Thyroid gland (tissue), 4 donors: ENCODE results near the gene NUP43. TPM values are rescaled to one million over a fixed set of nuclear protein-coding genes. Genes with fewer than 3 reads are reported as not detected.
"Not testable (repeated sequence)": the region's sequence is repeated elsewhere in the genome, so short reads cannot be mapped to it uniquely, and the experiment has no call there.

Experiments used
- DNase-seq, 2 donors: peaks; one replicate each; pipeline ENCODE4 v3.0.0-alpha.2; 2019
- H3K27ac ChIP-seq, 3 donors: fragments of 200-600 bp; sonication (generic); 1 replicate in 2 of 3; 2 replicates in 1 of 3; pipeline ENCODE4 v1.5.1; 2016 to 2019; ENCODE audit warnings: mild to moderate bottlenecking in 1 of 3, moderate library complexity in 1 of 3
- H3K27me3 ChIP-seq: fragments of 200-600 bp; sonication (generic); one replicate; pipeline ENCODE4 v1.5.1; 2019
- H3K36me3 ChIP-seq, 2 donors: fragments of 200-600 bp; sonication (generic); one replicate each; pipeline ENCODE4 v1.5.1; 2016 to 2019
- H3K4me1 ChIP-seq, 2 donors: fragments of 200-600 bp; sonication (generic); one replicate each; pipeline ENCODE4 v1.5.1; 2017 to 2019
- H3K4me3 ChIP-seq, 3 donors: fragments of 200-600 bp; sonication (generic); replicated peaks in 1 of 3; 1 replicate in 2 of 3; 2 replicates in 1 of 3; pipeline ENCODE4 v1.5.1; 2016; ENCODE audit warnings: mild to moderate bottlenecking in 1 of 3
- H3K9me3 ChIP-seq: fragments of 200-600 bp; sonication (generic); one replicate; pipeline ENCODE4 v1.5.1; 2017
- CTCF ChIP-seq, 6 experiments: fragments of 200-600 bp in 3 of 6; fragments of 450-650 bp in 3 of 6; sonication (generic) in 3 of 6; IDR thresholded peaks; one replicate each; pipeline ENCODE4 v1.5.1; 2016 to 2019; ENCODE audit warnings: antibody characterized with exemption in 6 of 6, mild to moderate bottlenecking in 2 of 6, inconsistent platforms in 1 of 6, moderate library complexity in 1 of 6
- POLR2A ChIP-seq, 2 donors: fragments of 450-650 bp; IDR thresholded peaks; one replicate each; pipeline ENCODE4 v1.6.1; 2017; ENCODE audit warnings: antibody characterized with exemption in 2 of 2, mild to moderate bottlenecking in 2 of 2, moderate library complexity in 1 of 2
- WGBS, 2 donors: methylation state at CpG; one replicate each; pipeline ENCODE4 v1.1.5; 2017; 5-methylcytosine and 5-hydroxymethylcytosine counted together
- intact Hi-C: fragments of 100-400 bp; cut with DNase I; formaldehyde crosslinking; loops from one replicate; pipeline ENCODE4 v1.15.1; 2023
- total RNA-seq, 4 donors: library from RNA; depleted of rRNA; stranded (reverse); fragments of >200 nt; gene quantifications; one replicate each; pipeline ENCODE4 v1.2.3, GENCODE V29; 2016

NUP43 gene
- total RNA-seq, 4 donors from 2014 or later, result 31.1 to 112 (median 53.7) TPM

DNA sequence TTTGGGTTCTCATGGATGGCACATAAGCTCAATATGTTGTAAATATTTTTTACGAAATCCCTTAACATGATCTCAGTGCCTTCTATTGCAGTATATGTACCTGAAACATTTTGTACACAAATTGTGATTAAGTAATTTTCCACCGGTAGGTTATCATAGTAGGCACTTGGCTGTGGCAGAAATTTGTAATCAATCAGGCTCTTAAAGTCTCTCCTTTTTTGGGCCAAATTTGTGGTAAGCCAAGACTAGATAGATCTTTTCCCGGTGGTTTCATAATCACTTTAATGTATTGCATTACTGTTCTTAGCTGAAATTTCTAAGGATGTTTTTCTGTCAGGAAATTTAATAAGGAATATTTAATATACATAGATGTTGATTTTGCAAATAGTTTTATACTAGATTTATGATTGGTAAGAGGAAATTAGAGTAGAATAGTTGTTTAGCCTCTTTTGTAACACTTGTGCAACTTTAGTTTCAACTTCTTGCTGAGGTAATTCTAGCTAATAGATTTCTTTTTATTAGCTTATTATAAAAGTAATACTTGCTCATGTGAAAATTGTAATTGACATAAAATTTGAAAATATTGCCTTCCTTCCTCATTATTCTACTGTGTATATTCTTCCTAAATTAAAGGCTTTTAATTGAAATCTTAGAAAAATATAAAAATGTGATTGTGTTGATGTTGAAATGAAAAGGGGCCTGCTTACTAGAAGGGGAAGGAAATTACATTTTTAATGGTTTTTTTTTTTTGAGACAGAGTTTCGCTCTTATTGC lies 6.5 kb upstream of the NUP43 start:
- Histone ChIP-seq H3K9me3 (no peaks in the 10 kb centered on the region), H3K36me3 (no peaks in the 10 kb centered on the region), H3K27ac (peak overlapping the region; percentile 1 to 40 (median 30)), H3K4me3 (no peak overlapping the region), H3K4me1 (peaks cover 28 to 40% of the 10 kb centered on the region in 2 donors), H3K27me3 (no peaks in the 10 kb centered on the region)
- no peak for DNase-seq
- 87 to 91% methylated on average over 4 of the region's 4 CpGs for WGBS, 2 donors
- TF ChIP-seq CTCF (IDR thresholded peaks at IDR 0.05) (no peak), POLR2A (IDR thresholded peaks at IDR 0.05) (no peak)
- intact Hi-C loops, result no loop called here

DNA sequence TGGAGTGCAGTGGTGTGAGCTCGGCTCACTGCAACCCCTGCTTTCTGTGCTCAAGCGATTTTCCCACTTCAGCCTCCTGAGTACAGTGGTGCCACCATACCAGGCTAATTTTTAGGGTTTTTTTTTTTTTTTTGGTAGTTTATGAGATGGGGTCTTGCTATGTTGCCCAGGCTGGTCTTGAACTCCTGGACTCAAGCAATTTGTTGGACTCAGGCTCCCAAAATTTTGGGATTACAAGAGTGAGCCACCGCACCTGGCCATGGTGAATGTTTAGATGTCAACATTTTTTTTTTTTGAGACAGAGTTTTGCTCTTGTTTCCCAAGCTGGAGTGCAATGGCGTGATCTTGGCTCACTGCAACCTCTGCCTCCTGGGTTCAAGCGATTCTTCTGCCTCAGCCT lies 5.6 kb upstream of the NUP43 start:
- DNase-seq, H3K9me3 ChIP-seq, H3K27ac ChIP-seq, H3K27me3 ChIP-seq, H3K4me3 ChIP-seq, H3K36me3 ChIP-seq, intact Hi-C loops: not testable (repeated sequence)
- peaks cover 28 to 41% of the 10 kb centered on the region in 2 donors for H3K4me1 ChIP-seq
- WGBS, 2 donors, result 96 to 97% methylated on average over 5 of the region's 5 CpGs

DNA sequence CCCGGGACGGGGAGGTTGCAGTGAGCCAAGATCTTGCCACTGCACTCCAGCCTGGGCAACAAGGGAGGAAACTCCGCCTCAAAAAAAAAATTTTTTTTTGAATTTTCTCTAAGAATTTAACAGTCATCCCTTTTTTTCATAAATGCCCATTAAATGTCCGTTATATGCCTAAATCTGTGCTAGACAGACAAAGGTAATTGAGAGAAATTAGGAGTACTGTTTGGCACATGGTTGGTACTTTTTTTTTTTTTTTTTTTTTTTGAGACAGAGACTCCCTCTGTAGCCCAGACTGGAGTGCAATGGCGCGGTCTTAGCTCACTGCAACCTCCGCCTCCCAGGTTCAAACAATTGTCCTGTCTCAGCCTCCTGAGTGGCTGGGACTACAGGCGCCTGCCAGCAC lies 4.9 kb upstream of the NUP43 start:
- intact Hi-C loops, result no loop called here

DNA sequence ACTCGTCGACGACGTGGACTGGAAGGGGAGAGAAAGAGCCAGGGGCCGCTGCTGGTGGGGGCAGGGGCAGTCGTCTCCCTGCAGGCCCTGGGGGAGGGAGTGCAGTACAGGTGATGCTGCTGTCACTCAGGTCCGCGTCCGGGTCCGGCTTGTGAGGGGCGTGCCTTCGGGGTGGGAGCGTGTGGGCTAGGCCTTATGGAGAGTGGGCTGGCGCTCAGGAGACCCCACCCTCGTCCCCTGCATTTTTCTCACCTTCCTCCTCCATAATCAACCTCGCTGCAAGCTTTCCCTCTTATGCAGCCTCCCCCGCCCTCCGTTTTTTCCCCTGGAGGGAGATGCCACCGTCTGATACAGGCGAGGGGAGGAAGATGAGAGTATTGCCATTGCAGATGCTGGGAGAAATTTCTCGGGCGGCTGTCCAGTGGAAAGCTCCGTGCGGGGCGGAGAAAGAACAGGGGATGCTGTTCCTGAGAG lies 3.8 kb upstream of the NUP43 start:
- peaks cover 31 to 45% of the 10 kb centered on the region in 2 donors for H3K4me1 ChIP-seq
- 1 to 2% methylated on average over 19 to 20 of the region's 25 CpGs for WGBS, 2 donors
- no peaks in the 10 kb centered on the region for H3K36me3 ChIP-seq
- no peaks in the 10 kb centered on the region for H3K27me3 ChIP-seq
- TF ChIP-seq POLR2A (IDR thresholded peaks at IDR 0.05), result no peak
- TF ChIP-seq CTCF (IDR thresholded peaks at IDR 0.05), result no peak
- intact Hi-C loops, result no loop called here
- H3K4me3 ChIP-seq, result peak overlapping the region; percentile 80 to 99 (median 94)
- no peaks in the 10 kb centered on the region for H3K9me3 ChIP-seq
- DNase-seq, result peak; percentile 48 to 51
- H3K27ac ChIP-seq, result peak overlapping the region in 2 of 3 donors; percentile 81 to 89

More for the DNA sequence above, 4.9 kb upstream of the NUP43 start:
- Histone ChIP-seq H3K4me1 (peaks cover 32 to 46% of the 10 kb centered on the region in 2 donors), H3K36me3 (no peaks in the 10 kb centered on the region), H3K4me3 (peak overlapping the region in 1 of 3 donors; percentile 94), H3K27me3 (no peaks in the 10 kb centered on the region), H3K9me3 (no peaks in the 10 kb centered on the region), H3K27ac (no peak overlapping the region)
- DNase-seq, result no peak
- TF ChIP-seq POLR2A (IDR thresholded peaks at IDR 0.05) (no peak), CTCF (IDR thresholded peaks at IDR 0.05) (no peak)
- 89 to 95% methylated on average over 8 of the region's 8 CpGs for WGBS, 2 donors

- peak; percentile 89 for DNase-seq
- Histone ChIP-seq H3K36me3 (no peaks in the 10 kb centered on the region), H3K4me3 (peak within 1 kb of the TSS; percentile 80 to 99 (median 94)), H3K27ac (peak within 1 kb of the TSS; percentile 76 to 89 (median 81)), H3K9me3 (no peaks in the 10 kb centered on the region), H3K4me1 (peaks cover 30 to 45% of the 10 kb centered on the region in 2 donors), H3K27me3 (no peaks in the 10 kb centered on the region)
- peak in 1 of 2 donors; percentile 83 for TF ChIP-seq POLR2A (IDR thresholded peaks at IDR 0.05)
- peak in 1 of 6 experiments; percentile 10 for TF ChIP-seq CTCF (IDR thresholded peaks at IDR 0.05)
- 0% methylated on average over 2 of the region's 60 CpGs; no CpG with 5 or more reads in 1 of the 2 donors for WGBS, 2 donors
- intact Hi-C loops, result no loop called here
Measured at GRCh38 chr6:149749594-149750135, 3.3 kb upstream of the NUP43 start, which contains the start of gene PCMT1. Gene PCMT1 (plus strand): TSS chr6:149749741. CDS start chr6:149749902, 161 bp downstream.

- H3K4me3 ChIP-seq, result peak overlapping the region; percentile 80 to 99 (median 94)
- H3K9me3 ChIP-seq, H3K27me3 ChIP-seq, intact Hi-C loops, H3K36me3 ChIP-seq, DNase-seq: not testable (repeated sequence)
- WGBS, 2 donors, result 0% methylated on average over 1 of the region's 38 CpGs; no CpG with 5 or more reads in 1 of the 2 donors
- H3K4me1 ChIP-seq, result peaks cover 28 to 42% of the 10 kb centered on the region in 2 donors
- H3K27ac ChIP-seq, result peak overlapping the region; percentile 76 to 89 (median 81)
Measured at GRCh38 chr6:149749082-149749593, 2.8 kb upstream of the NUP43 start.

DNA sequence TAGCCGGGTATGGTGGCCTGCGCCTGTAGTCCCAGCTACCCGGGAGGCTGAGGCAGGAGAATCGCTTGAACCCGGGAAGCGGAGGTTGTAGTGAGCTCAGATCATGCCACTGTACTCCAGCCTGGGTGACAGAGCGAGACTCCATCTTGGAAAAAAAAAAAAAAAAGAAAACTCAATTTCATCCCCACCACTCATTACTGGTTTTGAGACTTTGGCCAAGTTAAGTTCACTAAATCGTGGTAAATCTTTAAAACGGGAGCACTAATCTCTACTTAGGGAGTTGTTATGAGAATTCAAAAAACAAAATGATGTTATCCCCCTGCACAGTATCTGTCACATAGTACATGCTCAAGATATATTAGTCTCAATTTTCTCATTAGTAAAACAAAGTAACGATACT lies 1.1 kb downstream of the NUP43 start:
- H3K4me1 ChIP-seq, result peaks cover 12 to 14% of the 10 kb centered on the region in 2 donors
- H3K4me3 ChIP-seq, H3K9me3 ChIP-seq, H3K27ac ChIP-seq, intact Hi-C loops, H3K27me3 ChIP-seq, DNase-seq: not testable (repeated sequence)
- 80 to 81% methylated on average over 10 of the region's 10 CpGs for WGBS, 2 donors
- H3K36me3 ChIP-seq, result peaks cover 5 to 17% of the 10 kb centered on the region in 2 donors
